H9 (cell line): Measurements from ENCODE around the gene REEP1. TPM values are rescaled to one million over a fixed set of nuclear protein-coding genes. Genes with fewer than 3 reads are reported as not detected.

ENCODE experiments used
- DNase-seq: peaks from one replicate; pipeline ENCODE4 v3.0.0-alpha.2; 2017
- H2AFZ ChIP-seq: one replicate; pipeline ENCODE4 v1.6.1; 2013; ENCODE audit warnings: mild to moderate bottlenecking, low read length, control low read depth, moderate library complexity
- H2AK5ac ChIP-seq: 2 replicates; pipeline ENCODE4 v1.6.1; 2013; ENCODE audit warnings: low read length, control low read depth, mixed read lengths; ENCODE audit not compliant: insufficient read length
- H2BK120ac ChIP-seq: one replicate; pipeline ENCODE4 v1.6.1; 2013; ENCODE audit warnings: low read depth, mild to moderate bottlenecking, low read length, control low read depth, inconsistent platforms; ENCODE audit not compliant: poor library complexity, severe bottlenecking
- H2BK12ac ChIP-seq: 2 replicates; pipeline ENCODE4 v1.6.1; 2013; ENCODE audit warnings: low read length, control low read depth, mixed read lengths, low read depth; ENCODE audit not compliant: insufficient read length
- H2BK15ac ChIP-seq: 2 replicates; pipeline ENCODE4 v1.6.1; 2013; ENCODE audit warnings: low read depth, low read length, control low read depth
- H2BK20ac ChIP-seq: one replicate; pipeline ENCODE4 v1.6.1; 2013; ENCODE audit warnings: low read depth, mild to moderate bottlenecking, low read length, control low read depth, inconsistent platforms; ENCODE audit not compliant: poor library complexity, severe bottlenecking
- H2BK5ac ChIP-seq: 2 replicates; pipeline ENCODE4 v1.6.1; 2013; ENCODE audit warnings: low read length, control low read depth, mixed read lengths; ENCODE audit not compliant: insufficient read length
- H3K14ac ChIP-seq: 2 replicates; pipeline ENCODE4 v1.6.1; 2013; ENCODE audit warnings: low read length, control low read depth; ENCODE audit not compliant: insufficient read depth
- H3K18ac ChIP-seq: 2 replicates; pipeline ENCODE4 v1.6.1; 2013; ENCODE audit warnings: low read depth, mild to moderate bottlenecking, mixed read lengths, low read length, control low read depth; ENCODE audit not compliant: insufficient read length
- H3K23ac ChIP-seq: 2 replicates; pipeline ENCODE4 v1.6.1; 2013; ENCODE audit warnings: low read length, control low read depth, mixed read lengths, low read depth; ENCODE audit not compliant: insufficient read length
- H3K23me2 ChIP-seq: 2 replicates; pipeline ENCODE4 v1.6.1; 2013; ENCODE audit warnings: low read depth, mild to moderate bottlenecking, mixed read lengths, low read length, control low read depth; ENCODE audit not compliant: insufficient read length, poor library complexity, severe bottlenecking
- H3K27ac ChIP-seq: 2 replicates; pipeline ENCODE4 v1.5.1; 2013; ENCODE audit warnings: low read length, control low read depth, mixed read lengths, low read depth; ENCODE audit not compliant: insufficient read length
- H3K27me3 ChIP-seq: 2 replicates; pipeline ENCODE4 v1.6.1; 2013; ENCODE audit warnings: low read length, control low read depth, inconsistent platforms; ENCODE audit not compliant: insufficient read depth
- H3K4ac ChIP-seq: 2 replicates; pipeline ENCODE4 v1.6.1; 2013; ENCODE audit warnings: low read depth, mild to moderate bottlenecking, control low read depth, inconsistent platforms, low read length, moderate library complexity
- H3K4me1 ChIP-seq: 2 replicates; pipeline ENCODE4 v1.6.1; 2013; ENCODE audit warnings: low read length, control low read depth, inconsistent platforms; ENCODE audit not compliant: insufficient read depth
- H3K4me2 ChIP-seq: 2 replicates; pipeline ENCODE4 v1.6.1; 2013; ENCODE audit warnings: low read length, control low read depth, mixed read lengths; ENCODE audit not compliant: insufficient read length, insufficient read depth
- H3K56ac ChIP-seq: 2 replicates; pipeline ENCODE4 v1.6.1; 2013; ENCODE audit warnings: low read depth, mild to moderate bottlenecking, mixed read lengths, low read length, control low read depth; ENCODE audit not compliant: insufficient read length
- H3K79me1 ChIP-seq: 2 replicates; pipeline ENCODE4 v1.6.1; 2013; ENCODE audit warnings: low read depth, mild to moderate bottlenecking, moderate library complexity, low read length, control low read depth, inconsistent platforms; ENCODE audit not compliant: insufficient read depth, poor library complexity, severe bottlenecking
- H3K79me2 ChIP-seq: 2 replicates; pipeline ENCODE4 v1.6.1; 2013; ENCODE audit warnings: low read length, control low read depth, inconsistent platforms; ENCODE audit not compliant: insufficient read depth
- H3K9ac ChIP-seq: 2 replicates; pipeline ENCODE4 v1.6.1; 2013; ENCODE audit warnings: low read length, control low read depth, mixed read lengths; ENCODE audit not compliant: insufficient read length; ENCODE audit errors: extremely low read depth
- H3K9me3 ChIP-seq: one replicate; pipeline ENCODE4 v1.6.1; 2013; ENCODE audit warnings: low read depth, low read length, inconsistent platforms; ENCODE audit not compliant: control insufficient read depth
- H3T11ph ChIP-seq: one replicate; pipeline ENCODE4 v1.6.1; 2013; ENCODE audit warnings: mild to moderate bottlenecking, low read length, control low read depth, inconsistent platforms
- H4K20me1 ChIP-seq: one replicate; pipeline ENCODE4 v1.6.1; 2013; ENCODE audit not compliant: control insufficient read depth, insufficient read length, insufficient read depth
- H4K5ac ChIP-seq: 2 replicates; pipeline ENCODE4 v1.6.1; 2013; ENCODE audit warnings: low read depth, mild to moderate bottlenecking, mixed read lengths, low read length, control low read depth; ENCODE audit not compliant: insufficient read length
- H4K8ac ChIP-seq: replicated peaks from 2 replicates; pipeline ENCODE4 v1.6.1; 2013; ENCODE audit warnings: low read length, control low read depth, mixed read lengths, low read depth; ENCODE audit not compliant: insufficient read length
- H4K91ac ChIP-seq: 2 replicates; pipeline ENCODE4 v1.6.1; 2013; ENCODE audit warnings: low read depth, mild to moderate bottlenecking, moderate library complexity, mixed read lengths, low read length, control low read depth; ENCODE audit not compliant: insufficient read length
- H3K27ac Mint-ChIP-seq, 3 experiments: 2 replicates in 2 of 3; 3 replicates in 1 of 3; pipeline ENCODE4 v1.8.0; 2020 to 2021; ENCODE audit warnings: mixed read lengths in 3 of 3, mild to moderate bottlenecking in 1 of 3, moderate library complexity in 1 of 3
- H3K27me3 Mint-ChIP-seq: 2 replicates; pipeline ENCODE4 v1.8.0; 2021; ENCODE audit warnings: low read depth, mild to moderate bottlenecking, moderate library complexity, mixed read lengths
- H3K36me3 Mint-ChIP-seq, 3 experiments: 2 replicates in 2 of 3; 3 replicates in 1 of 3; pipeline ENCODE4 v1.8.0; 2020 to 2021; ENCODE audit warnings: low read depth in 3 of 3, mixed read lengths in 3 of 3; ENCODE audit not compliant: insufficient read depth in 1 of 3
- H3K4me1 Mint-ChIP-seq, 2 experiments: 2 replicates each; pipeline ENCODE4 v1.8.0; 2020; ENCODE audit warnings: mixed read lengths in 2 of 2
- H3K4me3 Mint-ChIP-seq, 2 experiments: 2 replicates in 1 of 2; 3 replicates in 1 of 2; pipeline ENCODE4 v1.8.0; 2020 to 2021; ENCODE audit warnings: mild to moderate bottlenecking in 2 of 2, mixed read lengths in 2 of 2, moderate library complexity in 1 of 2
- H3K9me3 Mint-ChIP-seq, 2 experiments: 2 replicates in 1 of 2; 3 replicates in 1 of 2; pipeline ENCODE4 v1.8.0; 2020; ENCODE audit warnings: mild to moderate bottlenecking in 2 of 2, mixed read lengths in 2 of 2, moderate library complexity in 1 of 2
- WGBS: extraction: QIAGEN DNeasy Blood & Tissue Kit; methylation state at CpG from one replicate; pipeline ENCODE4 v1.1.7; 2013; ENCODE audit warnings: missing lambda C conversion rate, low lambda C conversion rate, mixed read lengths; ENCODE audit not compliant: insufficient read length; ENCODE audit errors: extremely low coverage; 5-methylcytosine and 5-hydroxymethylcytosine counted together
- total RNA-seq: library from RNA; stranded (reverse); gene quantifications from 2 replicates; pipeline ENCODE4 v1.2.1, GENCODE V29; 2021
- TF ChIP-seq, protein P1 (sequence below): fragments of 200-600 bp; sonication (generic); conservative IDR thresholded peaks from 3 replicates; pipeline ENCODE4 v1.8.0; 2021; ENCODE audit warnings: antibody characterized with exemption, mild to moderate bottlenecking

Gene REEP1
- total RNA-seq, 1 experiment from 2014 or later: 1.3 TPM

DNA sequence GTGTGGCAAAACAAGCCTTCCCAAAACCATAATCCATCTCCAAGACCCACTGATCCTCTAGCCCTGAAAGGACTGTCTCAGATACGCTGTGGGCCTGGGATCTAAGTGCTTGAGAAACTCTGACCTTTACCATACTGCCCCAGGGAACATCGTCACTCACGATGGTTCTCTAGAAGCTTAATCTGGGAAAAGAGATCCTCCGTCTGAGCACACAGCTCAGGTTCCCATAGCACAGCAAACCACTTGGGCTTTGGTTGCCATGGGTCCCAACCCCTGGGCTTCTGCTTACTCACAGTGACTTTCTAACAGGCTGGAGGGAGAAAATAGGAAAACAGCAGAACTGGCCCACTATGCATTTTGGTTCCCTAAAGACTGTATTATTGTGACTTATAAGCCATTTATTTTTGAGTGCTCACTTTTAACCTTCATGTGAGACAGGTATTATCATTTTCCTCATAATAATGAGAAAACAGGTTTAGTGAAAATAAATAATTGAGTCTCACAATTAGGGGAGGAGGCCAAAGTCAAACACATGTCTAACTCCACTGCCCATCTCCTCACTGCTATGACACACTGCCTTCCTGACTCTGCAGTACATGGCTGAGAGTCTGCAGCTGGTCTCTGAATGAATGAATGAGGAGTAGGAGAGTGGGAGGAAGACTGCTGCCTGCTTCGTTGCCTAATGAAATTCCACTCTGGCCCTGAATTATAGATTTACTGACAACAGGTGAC lies 46.7 kb downstream of the REEP1 start:
- Histone ChIP-seq H3K18ac (no peak overlapping the region), H2BK12ac (no peak overlapping the region), H2BK20ac (no peak overlapping the region), H3K79me1 (no peaks in the 10 kb centered on the region), H2BK120ac (no peak overlapping the region), H4K5ac (no peak overlapping the region), H3K9ac (no peak overlapping the region), H3K4me1 (no peaks in the 10 kb centered on the region), H3K79me2 (no peaks in the 10 kb centered on the region), H3K23ac (no peak overlapping the region), H3K23me2 (no peaks in the 10 kb centered on the region), H3K27ac (no peak overlapping the region), H4K20me1 (no peaks in the 10 kb centered on the region), H2AK5ac (no peak overlapping the region), H3K56ac (no peak overlapping the region), H3K4ac (no peak overlapping the region), H2BK15ac (no peak overlapping the region), H3K27me3 (no peaks in the 10 kb centered on the region), H4K8ac (no peak overlapping the region), H3K14ac (no peak overlapping the region), H2BK5ac (no peak overlapping the region), H3T11ph (no peak overlapping the region), H3K4me2 (no peak overlapping the region), H4K91ac (no peak overlapping the region), H3K9me3 (no peaks in the 10 kb centered on the region), H2AFZ (no peak overlapping the region)
- H3K27me3 Mint-ChIP-seq: peaks cover 10% of the 10 kb centered on the region
- H3K4me1 Mint-ChIP-seq: peaks cover 0 to 2% of the 10 kb centered on the region in 2 experiments; a peak in 1 of 4 replicates
- H3K9me3 Mint-ChIP-seq: no peaks in the 10 kb centered on the region
- no peaks in the 10 kb centered on the region for H3K36me3 Mint-ChIP-seq
- no CpG with 5 or more reads among the region's 5 CpGs for WGBS
- TF ChIP-seq, protein P1, sequence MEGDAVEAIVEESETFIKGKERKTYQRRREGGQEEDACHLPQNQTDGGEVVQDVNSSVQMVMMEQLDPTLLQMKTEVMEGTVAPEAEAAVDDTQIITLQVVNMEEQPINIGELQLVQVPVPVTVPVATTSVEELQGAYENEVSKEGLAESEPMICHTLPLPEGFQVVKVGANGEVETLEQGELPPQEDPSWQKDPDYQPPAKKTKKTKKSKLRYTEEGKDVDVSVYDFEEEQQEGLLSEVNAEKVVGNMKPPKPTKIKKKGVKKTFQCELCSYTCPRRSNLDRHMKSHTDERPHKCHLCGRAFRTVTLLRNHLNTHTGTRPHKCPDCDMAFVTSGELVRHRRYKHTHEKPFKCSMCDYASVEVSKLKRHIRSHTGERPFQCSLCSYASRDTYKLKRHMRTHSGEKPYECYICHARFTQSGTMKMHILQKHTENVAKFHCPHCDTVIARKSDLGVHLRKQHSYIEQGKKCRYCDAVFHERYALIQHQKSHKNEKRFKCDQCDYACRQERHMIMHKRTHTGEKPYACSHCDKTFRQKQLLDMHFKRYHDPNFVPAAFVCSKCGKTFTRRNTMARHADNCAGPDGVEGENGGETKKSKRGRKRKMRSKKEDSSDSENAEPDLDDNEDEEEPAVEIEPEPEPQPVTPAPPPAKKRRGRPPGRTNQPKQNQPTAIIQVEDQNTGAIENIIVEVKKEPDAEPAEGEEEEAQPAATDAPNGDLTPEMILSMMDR: no peak
- H3K4me3 Mint-ChIP-seq: no peak overlapping the region
- H3K27ac Mint-ChIP-seq: no peak overlapping the region
- DNase-seq: no peak
